ENCODE measurements around the gene BARD1.

BARD1 gene

DNA sequence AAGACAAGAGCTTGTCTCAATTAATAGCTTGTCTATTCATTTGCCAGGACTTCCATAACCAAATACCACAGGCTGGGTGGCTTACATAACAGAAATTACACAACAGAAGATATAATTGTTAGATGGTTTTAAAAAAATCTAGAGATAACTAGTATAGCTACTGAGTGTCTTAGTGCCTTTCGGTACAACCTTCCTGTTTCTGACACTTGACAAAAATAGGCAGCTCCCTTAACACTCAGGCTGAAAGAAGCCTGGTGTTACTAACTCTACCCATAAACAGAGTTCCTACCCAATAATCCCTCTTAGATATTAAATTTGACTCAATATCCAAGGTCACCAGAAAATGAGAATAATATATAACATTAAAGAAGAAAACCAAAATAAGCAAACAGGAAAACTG, 129.7 kb downstream of the BARD1 start:
- DNase-seq (ENCODE audit: low spot score in 2 of 2): no peak
- Histone ChIP-seq H3K9me3 (no peaks in the 10 kb centered on the region), H3K4me3 (no peak overlapping the region), H3K4me1 (no peaks in the 10 kb centered on the region), H3K27me3 (ENCODE audit: low read depth) (no peaks in the 10 kb centered on the region), H3K36me3 (replicated peaks) (no peaks in the 10 kb centered on the region)
- in situ Hi-C loops (cut with MboI; ENCODE audit: low sequenced_read_pairs): no loop called here

DNA sequence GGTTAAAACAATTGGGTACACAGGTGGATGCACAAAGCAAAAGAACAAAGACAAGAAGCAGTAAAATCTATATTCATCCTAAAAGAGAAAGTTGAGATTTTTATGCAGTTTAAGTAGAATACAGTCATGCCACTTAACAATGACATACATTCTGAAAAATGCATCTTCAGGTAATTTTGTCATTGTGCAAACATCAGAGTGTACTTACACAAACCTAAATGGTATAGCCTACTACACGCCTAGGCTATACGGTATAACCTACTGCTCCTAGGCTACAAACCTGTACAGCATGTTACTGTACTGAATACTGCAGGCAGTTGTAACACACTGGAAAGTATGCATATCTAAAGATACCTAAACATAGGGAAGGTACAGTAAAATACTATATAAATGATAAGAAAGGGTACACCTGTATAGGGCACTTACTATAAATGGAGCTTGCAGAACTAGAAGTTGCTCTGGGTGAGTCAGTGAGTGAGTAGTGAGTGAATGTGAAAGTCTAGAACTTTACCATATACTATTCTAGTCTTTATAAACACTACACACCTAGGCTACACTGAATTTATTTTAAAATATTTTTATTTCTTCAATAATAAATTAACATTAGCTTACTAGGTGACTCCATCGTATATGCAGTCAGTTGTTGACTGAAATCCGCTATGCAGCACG, 132.9 kb downstream of the BARD1 start:
- Histone ChIP-seq H3K4me3 (no peak overlapping the region), H3K4me1 (no peaks in the 10 kb centered on the region), H3K36me3 (replicated peaks) (no peaks in the 10 kb centered on the region), H3K27me3 (ENCODE audit: low read depth) (no peaks in the 10 kb centered on the region), H3K9me3 (no peaks in the 10 kb centered on the region)
- DNase-seq (ENCODE audit: low spot score in 2 of 2): no peak
- in situ Hi-C loops (cut with MboI; ENCODE audit: low sequenced_read_pairs): no loop called here

Measured in HAP-1 (cell line).